ENCODE measurements around the gene USPL1.
"Not testable (repeated sequence)": the region's sequence is repeated elsewhere in the genome, so short reads cannot be mapped to it uniquely, and the experiment has no call there.

USPL1 gene

GRCh38 chr13:30634838-30635237 lies 17.1 kb downstream of the USPL1 start:
- Histone ChIP-seq H3K27ac (ENCODE audit: low read depth, low read length) (no peak overlapping the region), H3K9me3 (ENCODE audit: control insufficient read depth, insufficient read depth, low read length) (no peaks in the 10 kb centered on the region), H3K27me3 (ENCODE audit: control insufficient read depth, insufficient read depth, low read length) (no peaks in the 10 kb centered on the region), H3K36me3 (ENCODE audit: control insufficient read depth, insufficient read depth, low read length) (peaks cover 59% of the 10 kb centered on the region), H3K4me1 (ENCODE audit: control insufficient read depth, insufficient read depth, low read length) (no peaks in the 10 kb centered on the region), H3K4me3 (ENCODE audit: low read depth, low read length) (no peak overlapping the region), H3K9ac (ENCODE audit: low read depth, low read length) (no peak overlapping the region)

GRCh38 chr13:30638301-30638700 lies 20.6 kb downstream of the USPL1 start:
- Histone ChIP-seq H3K36me3 (ENCODE audit: control insufficient read depth, insufficient read depth, low read length) (peaks cover 59% of the 10 kb centered on the region), H3K4me3 (ENCODE audit: low read depth, low read length) (no peak overlapping the region), H3K27ac (ENCODE audit: low read depth, low read length) (no peak overlapping the region), H3K9ac (ENCODE audit: low read depth, low read length) (no peak overlapping the region), H3K4me1 (ENCODE audit: control insufficient read depth, insufficient read depth, low read length) (no peaks in the 10 kb centered on the region), H3K27me3 (ENCODE audit: control insufficient read depth, insufficient read depth, low read length) (no peaks in the 10 kb centered on the region), H3K9me3 (ENCODE audit: control insufficient read depth, insufficient read depth, low read length) (no peaks in the 10 kb centered on the region)

GRCh38 chr13:30639671-30640070 lies 22.0 kb downstream of the USPL1 start:
- peaks cover 59% of the 10 kb centered on the region for H3K36me3 ChIP-seq (ENCODE audit: control insufficient read depth, insufficient read depth, low read length)
- no peak overlapping the region for H3K9ac ChIP-seq (ENCODE audit: low read depth, low read length)
- no peak overlapping the region for H3K27ac ChIP-seq (ENCODE audit: low read depth, low read length)
- no peaks in the 10 kb centered on the region for H3K9me3 ChIP-seq (ENCODE audit: control insufficient read depth, insufficient read depth, low read length)
- no peaks in the 10 kb centered on the region for H3K4me1 ChIP-seq (ENCODE audit: control insufficient read depth, insufficient read depth, low read length)
- H3K27me3 ChIP-seq (ENCODE audit: control insufficient read depth, insufficient read depth, low read length): no peaks in the 10 kb centered on the region
- no peak overlapping the region for H3K4me3 ChIP-seq (ENCODE audit: low read depth, low read length)

GRCh38 chr13:30641173-30641572 lies 23.5 kb downstream of the USPL1 start:
- H3K36me3 ChIP-seq (ENCODE audit: control insufficient read depth, insufficient read depth, low read length): peaks cover 71% of the 10 kb centered on the region
- H3K27me3 ChIP-seq (ENCODE audit: control insufficient read depth, insufficient read depth, low read length); H3K9me3 ChIP-seq (ENCODE audit: control insufficient read depth, insufficient read depth, low read length); H3K4me1 ChIP-seq (ENCODE audit: control insufficient read depth, insufficient read depth, low read length); H3K9ac ChIP-seq (ENCODE audit: low read depth, low read length); H3K4me3 ChIP-seq (ENCODE audit: low read depth, low read length); H3K27ac ChIP-seq (ENCODE audit: low read depth, low read length): not testable (repeated sequence)

GRCh38 chr13:30645629-30646028 lies 27.9 kb downstream of the USPL1 start:
- H3K27ac ChIP-seq (ENCODE audit: low read depth, low read length): no peak overlapping the region
- H3K4me3 ChIP-seq (ENCODE audit: low read depth, low read length): no peak overlapping the region
- H3K27me3 ChIP-seq (ENCODE audit: control insufficient read depth, insufficient read depth, low read length): no peaks in the 10 kb centered on the region
- H3K9ac ChIP-seq (ENCODE audit: low read depth, low read length): no peak overlapping the region
- H3K4me1 ChIP-seq (ENCODE audit: control insufficient read depth, insufficient read depth, low read length): no peaks in the 10 kb centered on the region
- H3K36me3 ChIP-seq (ENCODE audit: control insufficient read depth, insufficient read depth, low read length): peaks cover 96% of the 10 kb centered on the region
- no peaks in the 10 kb centered on the region for H3K9me3 ChIP-seq (ENCODE audit: control insufficient read depth, insufficient read depth, low read length)

DNA sequence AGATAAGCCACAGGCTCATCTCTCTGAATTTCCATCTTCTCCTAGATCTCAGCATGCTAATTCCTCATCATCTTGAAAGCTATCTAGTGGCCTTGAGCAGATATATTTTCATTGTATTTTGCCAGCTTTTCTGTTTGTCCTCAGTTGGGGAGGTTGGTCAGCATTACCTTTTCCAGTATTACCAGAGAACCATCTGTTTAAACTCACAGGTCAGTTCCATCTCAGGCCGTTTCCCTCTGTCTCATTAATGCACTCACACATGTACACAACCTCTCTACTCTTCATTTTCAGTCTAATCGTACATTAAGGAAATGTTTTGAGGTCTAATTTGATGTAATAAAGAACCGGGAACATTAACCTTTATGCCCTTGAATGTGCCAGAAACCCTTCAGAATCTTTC lies 29.7 kb downstream of the USPL1 start:
- Histone ChIP-seq H3K27ac (ENCODE audit: low read depth, low read length) (no peak overlapping the region), H3K36me3 (ENCODE audit: control insufficient read depth, insufficient read depth, low read length) (peaks cover 91% of the 10 kb centered on the region)

DNA sequence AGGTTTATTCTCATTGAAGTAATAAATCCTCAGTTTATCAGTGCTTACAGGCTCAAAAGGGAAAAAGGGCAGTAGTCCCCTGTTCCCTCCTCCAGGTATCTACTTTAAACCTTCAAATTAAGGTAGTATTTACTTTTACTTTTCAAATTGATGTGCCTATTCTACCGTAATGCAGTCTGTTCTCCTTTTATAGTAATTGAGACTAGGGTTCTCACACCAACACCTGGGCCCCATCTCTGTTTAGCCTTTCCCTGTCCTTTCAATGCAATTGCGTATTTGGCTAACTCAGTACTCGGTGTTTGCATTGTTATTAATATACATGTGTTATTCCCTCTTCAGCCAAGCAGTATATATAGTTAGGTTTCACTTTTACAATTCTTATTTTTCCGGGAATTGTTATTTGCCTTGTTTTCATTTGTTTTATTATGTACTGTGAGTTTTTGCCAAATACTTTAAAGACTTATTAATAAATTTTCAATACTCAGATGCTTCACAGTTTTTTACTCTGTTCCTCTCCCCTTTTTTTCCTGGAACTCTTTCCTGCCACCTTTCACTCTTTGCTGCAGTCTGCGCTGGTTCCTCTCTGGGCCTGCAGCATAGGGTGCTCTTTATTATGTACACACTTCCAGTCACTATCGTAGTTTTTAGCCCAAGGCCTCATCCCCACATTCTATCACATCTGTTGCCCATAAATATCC lies 30.3 kb downstream of the USPL1 start:
- H3K9me3 ChIP-seq (ENCODE audit: control insufficient read depth, insufficient read depth, low read length): no peaks in the 10 kb centered on the region
- no peaks in the 10 kb centered on the region for H3K4me1 ChIP-seq (ENCODE audit: control insufficient read depth, insufficient read depth, low read length)
- H3K4me3 ChIP-seq (ENCODE audit: low read depth, low read length): no peak overlapping the region
- no peak overlapping the region for H3K27ac ChIP-seq (ENCODE audit: low read depth, low read length)
- no peak overlapping the region for H3K9ac ChIP-seq (ENCODE audit: low read depth, low read length)
- peaks cover 91% of the 10 kb centered on the region for H3K36me3 ChIP-seq (ENCODE audit: control insufficient read depth, insufficient read depth, low read length)
- no peaks in the 10 kb centered on the region for H3K27me3 ChIP-seq (ENCODE audit: control insufficient read depth, insufficient read depth, low read length)

More for the DNA sequence above, 29.7 kb downstream of the USPL1 start:
- H3K4me1 ChIP-seq (ENCODE audit: control insufficient read depth, insufficient read depth, low read length): no peaks in the 10 kb centered on the region
- no peaks in the 10 kb centered on the region for H3K27me3 ChIP-seq (ENCODE audit: control insufficient read depth, insufficient read depth, low read length)
- no peak overlapping the region for H3K4me3 ChIP-seq (ENCODE audit: low read depth, low read length)
- no peak overlapping the region for H3K9ac ChIP-seq (ENCODE audit: low read depth, low read length)
- H3K9me3 ChIP-seq (ENCODE audit: control insufficient read depth, insufficient read depth, low read length): no peaks in the 10 kb centered on the region

- Histone ChIP-seq H3K9ac (ENCODE audit: low read depth, low read length) (no peak overlapping the region), H3K27me3 (ENCODE audit: control insufficient read depth, insufficient read depth, low read length) (no peaks in the 10 kb centered on the region), H3K4me3 (ENCODE audit: low read depth, low read length) (no peak overlapping the region), H3K4me1 (ENCODE audit: control insufficient read depth, insufficient read depth, low read length) (no peaks in the 10 kb centered on the region), H3K27ac (ENCODE audit: low read depth, low read length) (no peak overlapping the region), H3K9me3 (ENCODE audit: control insufficient read depth, insufficient read depth, low read length) (no peaks in the 10 kb centered on the region), H3K36me3 (ENCODE audit: control insufficient read depth, insufficient read depth, low read length) (peaks cover 91% of the 10 kb centered on the region)
These were observed 30.8 kb downstream of the USPL1 start for GRCh38 chr13:30648522-30649012.

DNA sequence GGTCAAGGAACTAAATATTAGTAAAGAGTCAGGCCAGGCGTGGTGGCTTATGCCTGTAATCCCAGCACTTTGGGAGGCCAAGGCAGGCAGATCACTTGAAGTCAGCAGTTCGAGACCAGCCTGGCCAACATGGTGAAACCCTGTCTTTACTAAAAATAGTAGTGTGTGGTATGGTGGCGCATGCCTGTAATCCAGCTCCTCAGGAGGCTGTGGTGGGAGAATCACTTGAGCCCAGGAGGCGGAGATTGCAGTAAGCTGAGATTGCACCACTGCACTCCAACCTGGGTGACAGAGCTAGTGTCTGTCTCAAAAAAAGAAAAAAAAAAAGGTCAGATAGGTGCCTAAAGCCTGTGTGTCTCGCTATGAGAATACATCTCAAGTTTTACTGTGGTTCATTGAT lies 33.9 kb downstream of the USPL1 start:
- H3K27ac ChIP-seq (ENCODE audit: low read depth, low read length); H3K4me3 ChIP-seq (ENCODE audit: low read depth, low read length); H3K27me3 ChIP-seq (ENCODE audit: control insufficient read depth, insufficient read depth, low read length); H3K9ac ChIP-seq (ENCODE audit: low read depth, low read length); H3K4me1 ChIP-seq (ENCODE audit: control insufficient read depth, insufficient read depth, low read length); H3K9me3 ChIP-seq (ENCODE audit: control insufficient read depth, insufficient read depth, low read length): not testable (repeated sequence)
- H3K36me3 ChIP-seq (ENCODE audit: control insufficient read depth, insufficient read depth, low read length): peaks cover 89% of the 10 kb centered on the region

GRCh38 chr13:30652746-30653386 lies 35.1 kb downstream of the USPL1 start:
- Histone ChIP-seq H3K27ac (ENCODE audit: low read depth, low read length) (no peak overlapping the region), H3K36me3 (ENCODE audit: control insufficient read depth, insufficient read depth, low read length) (peaks cover 89% of the 10 kb centered on the region), H3K9ac (ENCODE audit: low read depth, low read length) (no peak overlapping the region), H3K9me3 (ENCODE audit: control insufficient read depth, insufficient read depth, low read length) (no peaks in the 10 kb centered on the region), H3K27me3 (ENCODE audit: control insufficient read depth, insufficient read depth, low read length) (no peaks in the 10 kb centered on the region), H3K4me1 (ENCODE audit: control insufficient read depth, insufficient read depth, low read length) (no peaks in the 10 kb centered on the region), H3K4me3 (ENCODE audit: low read depth, low read length) (no peak overlapping the region)

DNA sequence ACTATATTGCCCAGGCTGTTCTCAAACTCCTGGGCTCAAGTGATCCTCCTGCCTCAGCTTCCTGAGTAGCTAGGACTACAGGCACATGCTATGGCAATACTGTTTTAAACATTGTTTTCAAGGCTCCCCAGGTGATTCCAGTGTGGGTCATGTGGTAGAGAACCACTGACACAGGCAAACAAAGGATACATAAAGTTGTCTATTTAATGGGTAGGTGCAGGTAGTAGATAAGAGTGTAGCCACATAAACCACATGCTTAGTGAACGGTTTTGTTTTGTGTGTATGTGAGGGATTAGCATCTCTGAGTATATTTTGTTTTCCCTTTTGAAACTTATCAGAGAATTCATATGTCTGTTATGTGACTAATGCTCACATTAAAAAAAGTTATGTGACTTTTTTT lies 36.7 kb downstream of the USPL1 start:
- no peaks in the 10 kb centered on the region for H3K9me3 ChIP-seq (ENCODE audit: control insufficient read depth, insufficient read depth, low read length)
- H3K9ac ChIP-seq (ENCODE audit: low read depth, low read length): no peak overlapping the region
- peaks cover 85% of the 10 kb centered on the region for H3K36me3 ChIP-seq (ENCODE audit: control insufficient read depth, insufficient read depth, low read length)
- H3K4me3 ChIP-seq (ENCODE audit: low read depth, low read length): no peak overlapping the region
- H3K4me1 ChIP-seq (ENCODE audit: control insufficient read depth, insufficient read depth, low read length): no peaks in the 10 kb centered on the region
- H3K27ac ChIP-seq (ENCODE audit: low read depth, low read length): no peak overlapping the region
- no peaks in the 10 kb centered on the region for H3K27me3 ChIP-seq (ENCODE audit: control insufficient read depth, insufficient read depth, low read length)
